NCI-H460 (cell line): Measurements from ENCODE around the gene PLP2. TPM values are rescaled to one million over a fixed set of nuclear protein-coding genes. Genes with fewer than 3 reads are reported as not detected.

Experiments
- DNase-seq: peaks from one replicate; pipeline ENCODE4 v3.0.0-alpha.2; 2016; ENCODE audit warnings: low read depth; ENCODE audit errors: extremely low read depth
- small RNA-seq, 2 experiments: library from RNA; depleted of rRNA; stranded (forward); fragments of <200 nt; gene quantifications; one replicate each; pipeline ENCODE3, GENCODE V24; 2014
- total RNA-seq: library from RNA; depleted of rRNA; stranded (reverse); fragments of >200 nt; shearing (Covaris generic); gene quantifications from 2 replicates; pipeline ENCODE4 v1.2.3, GENCODE V29; 2014; rRNA removed

PLP2 gene
- total RNA-seq, 1 experiment from 2014 or later: 249 TPM

GRCh38 chrX:49205443-49205842 is 33.7 kb downstream of the PLP2 start:
- no peak for DNase-seq

- DNase-seq: no peak
Measured at GRCh38 chrX:49206543-49206942, 34.8 kb downstream of the PLP2 start.

- DNase-seq: no peak
Measured at GRCh38 chrX:49208399-49208798, 36.7 kb downstream of the PLP2 start.

- no peak for DNase-seq
Measured at GRCh38 chrX:49209434-49210251, 37.9 kb downstream of the PLP2 start.

GRCh38 chrX:49210406-49210805 is 38.7 kb downstream of the PLP2 start:
- no peak for DNase-seq

- no peak for DNase-seq
Measured at GRCh38 chrX:49211074-49211473, 39.4 kb downstream of the PLP2 start.

GRCh38 chrX:49212209-49212608 is 40.5 kb downstream of the PLP2 start:
- DNase-seq: no peak

GRCh38 chrX:49212861-49213260 is 41.2 kb downstream of the PLP2 start:
- DNase-seq: no peak

GRCh38 chrX:49214416-49214815 is 42.7 kb downstream of the PLP2 start:
- DNase-seq: no peak

GRCh38 chrX:49214996-49215526 is 43.4 kb downstream of the PLP2 start:
- DNase-seq: no peak

GRCh38 chrX:49220100-49220499 is 48.4 kb downstream of the PLP2 start:
- DNase-seq: no peak

- DNase-seq: no peak
Measured at GRCh38 chrX:49221868-49222267, 50.2 kb downstream of the PLP2 start.

Small RNAs within 50 kb of the gene (small RNA-seq; reads per million reads assigned to genes)
- gene RN7SL262P: 0 to 0.29 reads per million in 2 experiments

Other genes with a start within 250 kb of the PLP2 start
- gene OTUD5, start 214.3 kb upstream of the PLP2 start, total RNA-seq: 25.5 and 28.6 TPM in 2 replicates
- 0.58 and 0.72 TPM in 2 replicates for gene KCND1, start 200.1 kb upstream of the PLP2 start, total RNA-seq
- 31.6 and 33.1 TPM in 2 replicates for gene GRIPAP1, start 169.6 kb upstream of the PLP2 start, total RNA-seq
- gene TFE3, start 128.5 kb upstream of the PLP2 start, total RNA-seq: 56.8 and 59.4 TPM in 2 replicates
- 0.22 and 0.52 TPM in 2 replicates for gene CCDC120, start 112.9 kb upstream of the PLP2 start, total RNA-seq
- 8.1 and 11.1 TPM in 2 replicates for gene PRAF2, start 97.9 kb upstream of the PLP2 start, total RNA-seq
- 85.0 and 104 TPM in 2 replicates for gene WDR45, start 92.0 kb upstream of the PLP2 start, total RNA-seq
- 30.6 and 31.7 TPM in 2 replicates for gene GPKOW, start 48.2 kb upstream of the PLP2 start, total RNA-seq
- gene MAGIX, start 9.1 kb upstream of the PLP2 start, total RNA-seq: 0.89 and 2.4 TPM in 2 replicates
- 11.0 and 13.3 TPM in 2 replicates for gene PRICKLE3, start 14.5 kb downstream of the PLP2 start, total RNA-seq
- 0.89 and 0.92 TPM in 2 replicates for gene SYP, start 28.3 kb downstream of the PLP2 start, total RNA-seq
- 0.05 TPM in 1 of 2 replicates, not detected in the other for gene CACNA1F, start 61.4 kb downstream of the PLP2 start, total RNA-seq
- 19.5 and 23.2 TPM in 2 replicates for gene CCDC22, start 63.6 kb downstream of the PLP2 start, total RNA-seq
- gene FOXP3, start 92.8 kb downstream of the PLP2 start, total RNA-seq: 0.09 and 0.10 TPM in 2 replicates
- gene PPP1R3F, start 97.9 kb downstream of the PLP2 start, total RNA-seq: 7.3 and 7.9 TPM in 2 replicates
- not detected in 2 replicates for gene GAGE10, start 131.7 kb downstream of the PLP2 start, total RNA-seq
- gene GAGE12J, start 150.1 kb downstream of the PLP2 start, total RNA-seq: not detected in 2 replicates
- gene GAGE13, start 159.7 kb downstream of the PLP2 start, total RNA-seq: not detected in 2 replicates